HEK293T (cell line): ENCODE measurements around the gene AQP10.

Experiments
- CTCF ChIA-PET: fragments of 350-600 bp; formaldehyde crosslinking; extraction: SDS; loops from one replicate; lab custom pipeline; 2021; ENCODE audit warnings: antibody characterized with exemption, inconsistent platforms; lab: Yijun Ruan, JAX
- POLR2A ChIA-PET: fragments of 350-600 bp; formaldehyde crosslinking; extraction: SDS; loops from one replicate; lab custom pipeline; 2020; ENCODE audit warnings: antibody characterized with exemption, inconsistent platforms; lab: Yijun Ruan, JAX
- DNase-seq: peaks from one replicate; pipeline ENCODE4 v3.0.0; 2012; ENCODE audit warnings: mixed read lengths; ENCODE audit errors: extremely low spot score
- ARNT ChIP-seq: fragments of 450-650 bp; IDR thresholded peaks from 2 replicates; pipeline ENCODE4 v1.6.1; 2017; ENCODE audit warnings: mild to moderate bottlenecking
- BHLHE40 ChIP-seq: fragments of 450-650 bp; IDR thresholded peaks from 2 replicates; pipeline ENCODE4 v1.6.1; 2016; ENCODE audit warnings: mild to moderate bottlenecking, moderate library complexity, borderline replicate concordance
- CTBP1 ChIP-seq: fragments of 450-650 bp; IDR thresholded peaks from 2 replicates; pipeline ENCODE4 v1.6.1; 2016; ENCODE audit warnings: borderline replicate concordance
- ELF4 ChIP-seq: fragments of 450-650 bp; IDR thresholded peaks from 2 replicates; pipeline ENCODE4 v1.6.1; 2017; ENCODE audit warnings: antibody characterized with exemption
- FOXA1 ChIP-seq: fragments of 450-650 bp; IDR thresholded peaks from 2 replicates; pipeline ENCODE4 v1.6.1; 2016; ENCODE audit warnings: mild to moderate bottlenecking
- FOXK2 ChIP-seq: fragments of 450-650 bp; IDR thresholded peaks from 2 replicates; pipeline ENCODE4 v1.6.1; 2016; ENCODE audit warnings: mild to moderate bottlenecking
- FOXM1 ChIP-seq: fragments of 450-650 bp; IDR thresholded peaks from 2 replicates; pipeline ENCODE4 v1.6.1; 2017; ENCODE audit warnings: mild to moderate bottlenecking, borderline replicate concordance
- HDGF ChIP-seq: fragments of 450-650 bp; IDR thresholded peaks from 2 replicates; pipeline ENCODE4 v1.6.1; 2017; ENCODE audit warnings: antibody characterized with exemption, borderline replicate concordance
- L3MBTL2 ChIP-seq: fragments of 450-650 bp; conservative IDR thresholded peaks from 2 replicates; pipeline ENCODE4 v1.6.1; 2016; ENCODE audit warnings: mild to moderate bottlenecking
- LEF1 ChIP-seq: fragments of 450-650 bp; IDR thresholded peaks from 2 replicates; pipeline ENCODE4 v1.6.1; 2017; ENCODE audit warnings: mild to moderate bottlenecking, borderline replicate concordance
- NFRKB ChIP-seq: fragments of 450-650 bp; IDR thresholded peaks from 2 replicates; pipeline ENCODE4 v1.6.1; 2016; ENCODE audit warnings: mild to moderate bottlenecking, moderate library complexity
- SP1 ChIP-seq: fragments of 450-650 bp; IDR thresholded peaks from 2 replicates; pipeline ENCODE4 v1.6.1; 2017
- SUZ12 ChIP-seq: fragments of 450-650 bp; IDR thresholded peaks from 2 replicates; pipeline ENCODE4 v1.6.1; 2016; ENCODE audit warnings: mild to moderate bottlenecking
- TARDBP ChIP-seq: fragments of 450-650 bp; IDR thresholded peaks from 2 replicates; pipeline ENCODE4 v1.6.1; 2016
- ZNF384 ChIP-seq: fragments of 450-650 bp; IDR thresholded peaks from 2 replicates; pipeline ENCODE4 v1.6.1; 2016
- TF ChIP-seq, protein P1 (sequence below): fragments of 450-650 bp; IDR thresholded peaks from 2 replicates; pipeline ENCODE4 v1.6.1; 2016

Gene AQP10

DNA sequence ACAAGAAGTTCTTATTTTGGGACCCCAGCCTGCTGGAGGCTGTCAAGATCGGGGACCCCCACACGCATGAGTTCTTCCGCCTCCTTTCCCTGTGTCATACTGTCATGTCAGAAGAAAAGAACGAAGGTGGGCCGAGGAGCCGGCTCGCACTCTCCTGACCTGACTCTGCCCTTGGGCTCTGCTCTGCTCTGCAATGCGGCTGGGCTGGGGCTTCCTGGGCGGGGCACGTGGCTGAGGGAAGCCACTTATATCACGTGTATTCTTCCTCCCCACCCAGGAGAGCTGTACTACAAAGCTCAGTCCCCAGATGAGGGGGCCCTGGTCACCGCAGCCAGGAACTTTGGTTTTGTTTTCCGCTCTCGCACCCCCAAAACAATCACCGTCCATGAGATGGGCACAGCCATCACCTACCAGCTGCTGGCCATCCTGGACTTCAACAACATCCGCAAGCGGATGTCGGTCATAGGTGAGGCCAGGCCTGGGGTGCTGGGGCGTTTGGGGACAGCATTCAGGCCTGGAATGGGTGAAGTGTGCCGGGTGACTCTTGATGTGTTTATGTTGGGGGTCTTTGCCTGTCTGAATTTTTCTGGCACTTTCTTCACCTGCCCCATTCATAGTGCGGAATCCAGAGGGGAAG, 22.1 kb downstream of the AQP10 start:
- TF ChIP-seq LEF1 (no peak), TARDBP (no peak), L3MBTL2 (no peak), CTBP1 (no peak), NFRKB (no peak), ARNT (no peak), HDGF (no peak), FOXM1 (no peak), ELF4 (no peak), SUZ12 (no peak), ZNF384 (no peak), FOXK2 (no peak), BHLHE40 (no peak), FOXA1 (no peak)
- TF ChIP-seq, protein P1, sequence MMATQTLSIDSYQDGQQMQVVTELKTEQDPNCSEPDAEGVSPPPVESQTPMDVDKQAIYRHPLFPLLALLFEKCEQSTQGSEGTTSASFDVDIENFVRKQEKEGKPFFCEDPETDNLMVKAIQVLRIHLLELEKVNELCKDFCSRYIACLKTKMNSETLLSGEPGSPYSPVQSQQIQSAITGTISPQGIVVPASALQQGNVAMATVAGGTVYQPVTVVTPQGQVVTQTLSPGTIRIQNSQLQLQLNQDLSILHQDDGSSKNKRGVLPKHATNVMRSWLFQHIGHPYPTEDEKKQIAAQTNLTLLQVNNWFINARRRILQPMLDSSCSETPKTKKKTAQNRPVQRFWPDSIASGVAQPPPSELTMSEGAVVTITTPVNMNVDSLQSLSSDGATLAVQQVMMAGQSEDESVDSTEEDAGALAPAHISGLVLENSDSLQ: no peak
- POLR2A ChIA-PET: no interaction called here
- DNase-seq: no peak
- CTCF ChIA-PET: interaction anchor here (0.5 to 4.6 kb wide), 2 partner anchors 7 to 147 kb away, joined by 5 to 27 read pairs; no protein-coding TSS in a partner anchor

DNA sequence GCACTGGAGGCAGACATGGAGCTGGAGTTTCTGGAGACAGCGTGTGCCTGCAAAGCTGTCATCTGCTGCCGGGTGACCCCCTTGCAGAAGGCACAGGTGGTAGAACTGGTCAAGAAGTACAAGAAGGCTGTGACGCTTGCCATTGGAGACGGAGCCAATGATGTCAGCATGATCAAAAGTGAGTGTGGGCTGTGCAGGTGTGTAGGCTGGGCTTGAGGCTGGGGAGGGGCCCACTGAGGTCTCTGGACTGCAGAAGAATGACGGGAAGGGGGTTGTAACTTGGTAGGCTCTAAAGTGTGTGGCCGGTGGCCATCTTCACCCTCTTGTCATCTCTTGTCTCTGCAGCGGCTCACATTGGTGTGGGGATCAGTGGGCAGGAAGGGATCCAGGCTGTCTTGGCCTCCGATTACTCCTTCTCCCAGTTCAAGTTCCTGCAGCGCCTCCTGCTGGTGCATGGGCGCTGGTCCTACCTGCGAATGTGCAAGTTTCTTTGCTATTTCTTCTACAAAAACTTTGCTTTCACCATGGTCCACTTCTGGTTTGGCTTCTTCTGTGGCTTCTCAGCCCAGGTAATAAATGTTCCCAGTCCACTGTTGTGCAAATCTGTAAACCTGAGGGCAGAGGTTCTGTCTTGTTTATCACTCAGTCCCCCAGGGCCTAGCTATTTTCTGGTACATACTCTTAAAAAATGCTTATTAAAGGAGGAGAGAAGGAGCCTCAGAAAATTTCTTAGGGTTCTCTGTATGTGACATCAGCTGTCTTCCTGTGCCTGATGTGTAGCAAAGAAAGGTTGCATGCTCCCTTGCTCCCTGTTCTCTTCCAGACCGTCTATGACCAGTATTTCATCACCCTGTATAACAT, 24.3 kb downstream of the AQP10 start:
- ChIA-PET POLR2A (no interaction called here), CTCF (interaction anchor here (0.6 to 4.6 kb wide), 4 partner anchors 7 to 17 kb away, joined by 3 to 27 read pairs (median 3); no protein-coding TSS in a partner anchor)
- no peak for TF ChIP-seq ARNT
- no peak for TF ChIP-seq LEF1
- TF ChIP-seq BHLHE40: no peak
- TF ChIP-seq NFRKB: no peak
- DNase-seq: peak; percentile 75

DNA sequence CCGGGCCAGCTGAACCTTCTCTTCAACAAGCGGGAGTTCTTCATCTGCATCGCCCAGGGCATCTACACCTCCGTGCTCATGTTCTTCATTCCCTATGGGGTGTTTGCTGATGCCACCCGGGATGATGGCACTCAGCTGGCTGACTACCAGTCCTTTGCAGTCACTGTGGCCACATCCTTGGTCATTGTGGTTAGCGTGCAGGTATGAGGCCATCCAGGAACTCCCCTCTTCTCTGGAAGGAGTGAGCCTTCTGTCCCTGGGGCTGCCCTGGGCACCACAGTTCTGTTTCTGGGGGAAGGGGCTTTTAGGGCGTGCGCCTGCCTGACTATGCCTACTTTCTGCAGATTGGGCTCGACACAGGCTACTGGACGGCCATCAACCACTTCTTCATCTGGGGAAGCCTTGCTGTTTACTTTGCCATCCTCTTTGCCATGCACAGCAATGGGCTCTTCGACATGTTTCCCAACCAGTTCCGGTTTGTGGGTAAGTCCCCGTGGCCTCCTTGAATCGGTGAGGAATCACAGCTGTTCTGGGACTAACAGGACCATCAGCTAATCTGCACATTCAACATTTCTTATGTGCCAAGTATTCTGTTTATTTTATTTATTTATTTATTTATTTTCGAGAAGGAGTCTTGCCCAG, 25.5 kb downstream of the AQP10 start:
- no peak for TF ChIP-seq ZNF384
- no peak for TF ChIP-seq BHLHE40
- no peak for DNase-seq
- POLR2A ChIA-PET: no interaction called here
- CTCF ChIA-PET: interaction anchor here (4.6 kb wide), 1 partner anchor 11 kb away, joined by 27 read pairs; no protein-coding TSS in a partner anchor

DNA sequence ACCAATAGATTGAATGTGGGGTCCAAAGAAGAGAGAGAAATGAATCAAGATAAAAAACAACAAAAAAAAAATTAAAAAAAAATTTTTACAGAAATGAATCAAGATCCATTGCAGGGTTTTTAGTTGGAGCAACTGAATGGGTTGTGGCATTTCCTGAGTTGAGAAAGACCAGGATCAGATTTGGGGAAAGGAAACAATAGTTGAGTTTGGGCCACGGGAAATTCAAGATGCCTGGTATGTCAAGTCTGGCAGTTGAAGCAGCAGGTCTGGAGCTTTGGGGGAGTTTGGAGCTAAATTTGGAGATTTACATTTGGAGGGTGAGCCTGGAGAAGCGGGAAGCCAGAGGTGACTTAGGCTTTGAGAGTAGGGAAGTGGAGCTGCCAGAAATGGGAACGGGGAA, 27.1 kb downstream of the AQP10 start:
- no peak for DNase-seq
- TF ChIP-seq BHLHE40: no peak
- no peak for TF ChIP-seq ZNF384
- no peak for TF ChIP-seq CTBP1
- TF ChIP-seq LEF1: no peak
- TF ChIP-seq, protein P1: no peak
- TF ChIP-seq ARNT: no peak
- no peak for TF ChIP-seq SUZ12
- no peak for TF ChIP-seq ELF4
- no peak for TF ChIP-seq TARDBP
- no peak for TF ChIP-seq L3MBTL2
- no peak for TF ChIP-seq FOXM1
- TF ChIP-seq FOXA1: no peak
- no peak for TF ChIP-seq FOXK2
- no peak for TF ChIP-seq HDGF
- no peak for TF ChIP-seq NFRKB
- ChIA-PET CTCF (interaction anchor here (3.2 kb wide), 1 partner anchor 13 kb away, joined by 19 read pairs; no protein-coding TSS in a partner anchor), POLR2A (no interaction called here)

DNA sequence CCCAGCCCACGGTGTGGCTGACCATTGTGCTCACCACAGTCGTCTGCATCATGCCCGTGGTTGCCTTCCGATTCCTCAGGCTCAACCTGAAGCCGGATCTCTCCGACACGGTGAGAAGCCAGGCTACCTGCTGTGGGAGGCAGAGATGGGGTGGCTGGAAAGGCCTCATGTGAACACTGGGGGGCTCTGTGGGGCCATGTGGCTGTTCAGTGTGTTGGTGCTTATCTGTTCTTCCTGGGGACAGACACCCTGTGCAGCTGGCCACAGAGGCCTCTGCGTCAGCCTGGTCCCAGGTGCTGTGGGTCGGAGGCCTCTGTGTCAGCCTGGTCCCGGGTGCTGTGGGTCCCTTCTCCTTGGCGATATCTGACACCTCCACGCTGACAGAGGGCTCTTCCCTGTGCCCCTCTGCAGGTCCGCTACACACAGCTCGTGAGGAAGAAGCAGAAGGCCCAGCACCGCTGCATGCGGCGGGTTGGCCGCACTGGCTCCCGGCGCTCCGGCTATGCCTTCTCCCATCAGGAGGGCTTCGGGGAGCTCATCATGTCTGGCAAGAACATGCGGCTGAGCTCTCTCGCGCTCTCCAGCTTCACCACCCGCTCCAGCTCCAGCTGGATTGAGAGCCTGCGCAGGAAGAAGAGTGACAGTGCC, 27.7 kb downstream of the AQP10 start:
- DNase-seq: no peak
- ChIA-PET CTCF (interaction anchor here (3.2 kb wide), 1 partner anchor 14 kb away, joined by 19 read pairs; no protein-coding TSS in a partner anchor), POLR2A (no interaction called here)
- TF ChIP-seq SUZ12 (no peak), FOXM1 (no peak), FOXA1 (no peak), SP1 (no peak), CTBP1 (no peak), L3MBTL2 (no peak), FOXK2 (no peak), TARDBP (no peak), ZNF384 (no peak), NFRKB (no peak)
- TF ChIP-seq, protein P1: no peak
